Right lobe of liver (tissue), 4 donors: ENCODE results near the gene MYO1C.

Experiments used
- CTCF ChIP-seq, 4 donors: fragments of 200-600 bp in 3 of 4; fragments of 450-650 bp in 1 of 4; IDR thresholded peaks; one replicate each; pipeline versions ENCODE4 v1.5.1 to v1.8.0; 2016 to 2022; ENCODE audit warnings: antibody characterized with exemption in 4 of 4, mild to moderate bottlenecking in 2 of 4
- POLR2A ChIP-seq: fragments of 450-650 bp; IDR thresholded peaks from one replicate; pipeline ENCODE4 v1.6.1; 2017; ENCODE audit warnings: antibody characterized with exemption, mild to moderate bottlenecking
- donor health status: DM: no; HTN: no; CAD: no.
- donor health status: DM: no; HTN: no; CAD: no.
- donor health status: DM: no; HTN: yes; CAD: no.

DNA sequence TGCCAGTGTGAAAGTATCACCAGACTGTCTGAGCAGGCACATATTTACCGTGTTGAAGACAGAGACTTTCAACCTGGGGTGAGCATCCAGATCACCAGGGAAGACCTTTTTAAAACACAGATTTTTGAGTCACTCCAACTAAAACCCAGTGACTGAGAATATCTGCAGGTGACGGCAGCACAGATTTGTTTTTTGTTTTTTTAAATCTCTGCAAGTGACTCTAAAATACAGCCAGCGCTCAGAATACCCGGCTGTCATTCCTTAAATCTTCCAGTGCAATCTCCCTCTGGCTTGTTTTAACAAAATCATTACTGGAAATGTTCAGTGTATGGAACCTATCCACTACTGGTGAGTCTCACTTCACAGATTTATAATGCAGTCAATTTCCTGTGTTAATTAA lies 43.3 kb upstream of the MYO1C start:
- TF ChIP-seq CTCF (IDR thresholded peaks at IDR 0.05) (no peak), POLR2A (no peak)
